Liver (tissue), 3 donors: Measurements from ENCODE around the gene TNP2.

Experiments
- JUND ChIP-seq, 2 donors: IDR thresholded peaks; 2 replicates each; pipeline ENCODE4 v1.6.1; 2016; ENCODE audit warnings: antibody characterized with exemption in 2 of 2
- RAD21 ChIP-seq, 2 donors: IDR thresholded peaks; 2 replicates each; pipeline ENCODE4 v1.6.1; 2016; ENCODE audit warnings: antibody characterized with exemption in 2 of 2, mild to moderate bottlenecking in 2 of 2
- REST ChIP-seq: IDR thresholded peaks from 2 replicates; pipeline ENCODE4 v1.6.1; 2016; ENCODE audit warnings: antibody characterized with exemption, mild to moderate bottlenecking
- SP1 ChIP-seq: IDR thresholded peaks from 2 replicates; pipeline ENCODE4 v1.6.1; 2018; ENCODE audit warnings: antibody characterized with exemption, mild to moderate bottlenecking
- TAF1 ChIP-seq: conservative IDR thresholded peaks from 2 replicates; pipeline ENCODE4 v1.6.1; 2016; ENCODE audit warnings: antibody characterized with exemption, mild to moderate bottlenecking
- TF ChIP-seq, protein P1 (sequence below): fragments of 150-350 bp; IDR thresholded peaks from 2 replicates; pipeline ENCODE4 v1.5.1; 2017; ENCODE audit warnings: improper control_type of control experiment, low read depth, low read length; ENCODE audit not compliant: missing input control
- TF ChIP-seq, protein P2 (sequence below): IDR thresholded peaks from 2 replicates; pipeline ENCODE4 v1.6.1; 2016; ENCODE audit warnings: antibody characterized with exemption
- donor health status: healthy.
- donor health status: healthy.

GRCh38 chr16:11250786-11251524 is 18.2 kb downstream of the TNP2 start:
- TF ChIP-seq SP1 (no peak), TAF1 (no peak), RAD21 (IDR thresholded peaks at IDR 0.05) (no peak), JUND (IDR thresholded peaks at IDR 0.05) (no peak), REST (no peak)
- TF ChIP-seq, protein P1, sequence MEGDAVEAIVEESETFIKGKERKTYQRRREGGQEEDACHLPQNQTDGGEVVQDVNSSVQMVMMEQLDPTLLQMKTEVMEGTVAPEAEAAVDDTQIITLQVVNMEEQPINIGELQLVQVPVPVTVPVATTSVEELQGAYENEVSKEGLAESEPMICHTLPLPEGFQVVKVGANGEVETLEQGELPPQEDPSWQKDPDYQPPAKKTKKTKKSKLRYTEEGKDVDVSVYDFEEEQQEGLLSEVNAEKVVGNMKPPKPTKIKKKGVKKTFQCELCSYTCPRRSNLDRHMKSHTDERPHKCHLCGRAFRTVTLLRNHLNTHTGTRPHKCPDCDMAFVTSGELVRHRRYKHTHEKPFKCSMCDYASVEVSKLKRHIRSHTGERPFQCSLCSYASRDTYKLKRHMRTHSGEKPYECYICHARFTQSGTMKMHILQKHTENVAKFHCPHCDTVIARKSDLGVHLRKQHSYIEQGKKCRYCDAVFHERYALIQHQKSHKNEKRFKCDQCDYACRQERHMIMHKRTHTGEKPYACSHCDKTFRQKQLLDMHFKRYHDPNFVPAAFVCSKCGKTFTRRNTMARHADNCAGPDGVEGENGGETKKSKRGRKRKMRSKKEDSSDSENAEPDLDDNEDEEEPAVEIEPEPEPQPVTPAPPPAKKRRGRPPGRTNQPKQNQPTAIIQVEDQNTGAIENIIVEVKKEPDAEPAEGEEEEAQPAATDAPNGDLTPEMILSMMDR: no peak
- TF ChIP-seq, protein P2, sequence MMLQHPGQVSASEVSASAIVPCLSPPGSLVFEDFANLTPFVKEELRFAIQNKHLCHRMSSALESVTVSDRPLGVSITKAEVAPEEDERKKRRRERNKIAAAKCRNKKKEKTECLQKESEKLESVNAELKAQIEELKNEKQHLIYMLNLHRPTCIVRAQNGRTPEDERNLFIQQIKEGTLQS: no peak
